GM19397 (cell line): Measurements from ENCODE around the gene RANBP3L.
"Not testable (repeated sequence)": the region's sequence is repeated elsewhere in the genome, so short reads cannot be mapped to it uniquely, and the experiment has no call there.

Source experiments
- ATAC-seq: cut with Tn5 transposase; IDR thresholded peaks from one replicate; pipeline ENCODE4 v1.9.1; 2021; ENCODE audit warnings: mild to moderate bottlenecking, moderate library complexity; ENCODE audit not compliant: unreplicated experiment

The RANBP3L gene

GRCh38 chr5:36301858-36302603, at the start of gene RANBP3L:
TSS of gene RANBP3L (minus strand) at chr5:36301902. CDS start at chr5:36301416, 486 bp downstream.
- peak; percentile 46 for ATAC-seq

- no peak for ATAC-seq
Measured at GRCh38 chr5:36346896-36347690, 45.4 kb upstream of the RANBP3L start.

GRCh38 chr5:36344899-36345298, 43.2 kb upstream of the RANBP3L start:
- ATAC-seq = no peak

DNA sequence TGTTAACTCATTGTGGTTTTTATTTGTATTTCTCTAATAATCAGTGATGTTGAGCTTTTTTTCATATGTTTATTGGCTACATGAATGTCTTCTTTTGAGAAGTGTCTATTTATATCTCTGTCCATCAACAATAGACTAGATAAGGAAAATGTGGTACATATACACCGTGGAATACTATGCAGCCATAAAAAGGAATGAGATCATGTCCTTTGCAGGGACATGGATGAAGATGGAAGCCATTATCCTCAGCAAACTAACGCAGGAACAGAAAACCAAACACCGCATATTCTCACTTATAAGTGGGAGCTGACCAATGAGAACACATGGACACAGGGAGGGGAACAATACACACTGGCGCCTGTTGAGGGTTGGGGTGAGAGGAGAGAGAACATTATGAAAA, 40.0 kb upstream of the RANBP3L start:
- not testable (repeated sequence) for ATAC-seq

- no peak for ATAC-seq
Measured at GRCh38 chr5:36337597-36337996, 35.9 kb upstream of the RANBP3L start.

GRCh38 chr5:36334315-36334714, 32.6 kb upstream of the RANBP3L start:
- ATAC-seq = no peak

- not testable (repeated sequence) for ATAC-seq
Measured at GRCh38 chr5:36332720-36333119, 31.0 kb upstream of the RANBP3L start.

DNA sequence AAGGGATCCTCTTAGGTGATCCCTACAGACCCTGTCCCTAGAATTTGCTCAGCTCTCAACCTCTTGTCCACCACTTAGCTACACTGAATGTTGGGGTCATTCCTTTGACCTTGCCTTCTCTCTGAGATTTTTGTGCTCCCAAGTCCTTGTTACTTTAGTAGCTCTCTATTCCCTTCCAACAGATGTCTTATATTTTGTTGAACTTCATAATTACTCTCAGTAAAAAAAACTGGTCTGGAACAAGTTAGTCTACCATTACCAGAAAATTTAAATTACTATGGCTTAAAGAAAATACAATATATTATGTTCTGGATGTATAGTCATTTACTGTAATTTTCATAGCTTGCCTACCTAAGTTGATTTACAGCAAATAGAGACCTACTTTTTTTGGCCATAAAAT, 23.5 kb upstream of the RANBP3L start:
- no peak for ATAC-seq

- ATAC-seq = no peak
Measured at GRCh38 chr5:36323926-36324781, 22.5 kb upstream of the RANBP3L start.

- no peak for ATAC-seq
Measured at GRCh38 chr5:36312953-36313672, 11.4 kb upstream of the RANBP3L start.

DNA sequence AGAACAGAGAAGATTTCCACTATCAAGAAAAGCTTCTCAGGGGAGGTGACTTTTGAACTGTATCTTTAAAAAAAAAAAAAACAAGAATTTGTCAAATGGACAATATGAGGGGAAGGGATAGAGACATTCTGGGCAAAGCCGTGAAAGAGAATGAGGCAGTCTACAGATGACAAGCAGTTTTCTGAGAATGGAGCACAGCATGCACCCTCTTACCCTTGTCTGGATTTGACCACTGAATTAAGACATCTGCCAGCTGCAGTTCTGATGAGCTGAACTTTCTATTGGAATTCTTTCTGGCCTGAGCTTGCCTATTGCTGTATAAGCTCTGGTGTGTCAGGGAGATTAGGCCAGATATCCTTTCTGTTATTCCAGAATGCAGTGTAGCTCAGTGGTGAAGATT, 10.3 kb upstream of the RANBP3L start:
- ATAC-seq = no peak

DNA sequence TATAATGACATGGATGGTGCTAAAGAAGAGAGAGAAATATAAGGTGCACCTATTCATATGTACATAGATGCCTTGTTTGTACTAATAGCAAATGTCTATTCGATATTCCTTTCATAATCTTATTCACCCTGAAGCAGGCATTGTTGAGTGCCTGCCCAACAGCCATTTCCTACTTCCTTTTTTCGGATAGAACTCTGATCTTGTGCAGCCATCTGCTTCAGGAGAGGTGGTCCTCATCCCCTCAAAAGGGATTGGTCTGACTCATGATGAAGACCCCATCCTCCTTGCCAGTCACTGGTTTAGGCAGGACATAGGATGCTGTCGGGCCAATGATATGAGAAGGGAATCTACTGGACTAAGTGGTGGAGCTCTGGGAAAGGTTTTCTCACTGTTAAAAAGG, 8.4 kb upstream of the RANBP3L start:
- no peak for ATAC-seq

DNA sequence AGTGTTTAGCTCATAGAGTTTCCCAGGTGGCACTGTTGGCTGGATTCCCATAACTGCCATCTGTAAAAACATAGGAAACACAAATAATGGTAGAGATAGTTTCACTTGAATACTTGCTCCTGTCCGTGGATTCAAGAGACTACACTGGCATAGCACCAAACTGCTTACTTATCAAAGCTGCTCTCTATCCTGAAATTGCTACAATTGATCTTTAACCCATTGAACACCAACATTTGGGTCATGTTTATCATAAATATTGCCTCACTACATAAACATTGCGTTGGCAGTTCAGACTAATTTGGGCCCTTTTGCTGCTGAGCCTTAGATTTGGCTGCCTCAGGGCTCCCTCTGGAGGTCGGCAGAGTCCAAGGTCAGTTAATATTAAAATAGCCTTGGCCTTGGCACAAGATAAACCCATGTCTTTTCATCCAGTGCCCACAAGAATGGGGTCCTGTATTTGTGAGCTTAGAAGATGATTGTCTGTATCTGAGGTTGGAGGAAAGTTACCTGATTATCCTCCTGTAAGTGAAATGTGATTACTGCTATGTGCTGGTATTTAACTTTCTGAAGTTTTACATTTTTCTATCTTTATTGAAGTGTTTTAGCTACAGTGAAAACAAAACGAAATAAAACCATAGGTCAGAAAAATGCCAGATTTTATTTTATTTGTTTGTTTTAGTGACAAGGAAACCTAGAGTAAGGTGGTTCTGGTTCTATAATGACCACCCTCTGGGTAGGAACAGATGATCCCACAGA, 4.0 kb upstream of the RANBP3L start:
- peak; percentile 77 for ATAC-seq

DNA sequence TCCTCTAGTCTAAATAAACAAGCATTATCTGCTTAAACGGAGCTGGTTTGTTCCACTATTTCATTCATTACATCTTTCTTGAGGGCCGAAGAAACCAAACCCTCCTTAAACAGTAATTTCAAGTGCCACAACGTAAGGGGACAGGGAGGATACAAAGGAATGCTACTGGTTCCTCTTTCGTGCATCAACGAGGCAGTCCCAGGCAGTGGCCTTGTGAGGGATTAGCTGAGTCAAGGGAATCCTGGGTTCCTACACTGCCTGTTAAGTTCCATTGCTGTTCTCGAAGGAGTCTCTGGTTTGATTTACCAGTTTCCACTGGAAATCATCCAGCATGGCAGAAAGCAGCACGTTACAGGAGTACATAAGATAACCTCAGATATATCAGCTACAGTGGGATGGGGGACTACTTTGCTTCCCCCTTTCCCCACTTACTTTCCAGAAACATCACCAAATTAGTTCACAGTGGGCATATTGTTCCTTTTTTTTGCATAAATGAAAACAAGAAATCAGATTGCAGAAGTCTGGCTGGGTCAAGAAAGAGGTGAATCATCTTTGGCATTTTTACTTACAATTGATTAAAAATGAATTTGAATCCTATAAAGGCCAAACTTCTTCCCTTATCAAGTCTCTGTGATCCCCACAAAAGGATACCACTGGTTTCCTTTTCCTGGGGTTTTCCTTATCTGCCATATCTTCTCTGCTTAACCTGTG, 2.5 kb upstream of the RANBP3L start:
- no peak for ATAC-seq

DNA sequence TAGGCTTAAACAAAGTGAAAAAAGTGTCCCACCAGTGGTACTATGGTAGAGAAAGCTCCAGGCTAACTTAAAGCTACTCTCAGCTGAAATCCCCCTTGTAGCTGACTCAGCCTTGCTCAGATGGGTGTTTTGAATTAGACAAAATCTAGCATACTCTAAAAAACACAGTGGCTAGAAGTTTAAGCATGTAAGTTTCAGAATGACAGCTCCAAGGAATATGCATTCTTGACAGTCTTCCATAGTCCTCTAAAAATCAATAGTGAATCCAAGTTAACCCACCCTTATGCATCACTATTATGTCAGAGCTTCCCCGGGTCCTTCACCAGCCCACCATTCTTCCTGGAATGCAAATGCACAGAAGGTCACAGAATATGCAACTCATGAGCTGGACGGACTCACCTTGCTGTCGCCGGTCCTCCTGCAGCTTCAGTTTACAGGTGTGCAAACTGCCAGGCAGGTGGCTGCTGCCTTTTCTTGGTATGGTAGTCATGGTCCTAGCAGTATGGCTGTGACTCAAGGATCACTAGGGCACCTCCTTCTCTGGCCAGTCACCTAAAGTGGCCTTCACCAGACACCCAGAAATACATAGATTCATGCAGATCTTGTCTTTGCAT, 668 bp downstream of the RANBP3L start:
- ATAC-seq = no peak

- ATAC-seq = no peak
Measured at GRCh38 chr5:36300191-36300926, 1.3 kb downstream of the RANBP3L start.

- no peak for ATAC-seq
Measured at GRCh38 chr5:36298552-36298951, 3.1 kb downstream of the RANBP3L start.

DNA sequence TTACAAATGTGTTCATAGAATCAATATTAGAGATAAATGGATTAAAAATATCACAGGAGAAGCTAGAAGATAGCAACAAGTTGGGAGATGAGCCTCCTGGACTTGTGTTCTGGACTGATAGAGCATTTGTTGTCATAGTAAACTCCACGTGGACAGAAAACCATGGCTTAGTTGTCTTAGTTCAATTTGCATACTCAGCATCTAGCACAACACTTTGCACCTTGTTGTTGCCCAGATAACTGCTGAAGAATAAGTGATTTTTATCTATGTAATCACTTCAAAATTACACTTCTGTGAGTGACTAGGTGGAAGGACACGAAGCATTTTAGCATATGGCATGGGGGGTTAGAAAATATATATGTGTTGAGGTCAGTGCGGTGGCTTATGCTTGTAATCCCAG, 4.0 kb downstream of the RANBP3L start:
- ATAC-seq = no peak
